ENCODE results near the gene ZNF839.
A peak's percentile ranks its signal among the peaks of the same experiment; 100 is the strongest.

ZNF839 gene

GRCh38 chr14:102370305-102370809, 50.8 kb downstream of the ZNF839 start:
- DNase-seq (ENCODE audit: low read depth) = no peak
- H3K4me3 ChIP-seq (ENCODE audit: low read depth, low read length) = no peak overlapping the region

DNA sequence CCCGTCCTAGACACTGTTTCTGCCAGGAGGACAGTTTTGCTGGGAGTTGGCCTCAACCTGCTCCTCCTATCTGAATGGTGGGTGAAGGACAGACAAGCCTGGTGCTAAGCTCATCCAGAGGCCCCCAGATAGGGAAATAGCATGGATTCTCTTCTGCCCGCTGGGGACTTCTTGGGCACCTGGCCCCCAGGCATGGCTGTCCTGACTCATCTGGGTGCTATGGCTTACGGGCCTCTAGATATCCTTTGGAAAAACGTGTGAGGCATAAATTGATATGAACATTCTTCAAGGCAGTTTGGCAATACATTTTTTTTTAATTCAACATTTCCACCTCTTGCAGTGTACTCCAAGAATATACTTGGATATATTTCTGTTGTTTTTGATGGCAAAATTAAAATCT, 51.8 kb downstream of the ZNF839 start:
- DNase-seq (ENCODE audit: low read depth) = no peak
- H3K4me3 ChIP-seq (ENCODE audit: low read depth, low read length) = no peak overlapping the region

DNA sequence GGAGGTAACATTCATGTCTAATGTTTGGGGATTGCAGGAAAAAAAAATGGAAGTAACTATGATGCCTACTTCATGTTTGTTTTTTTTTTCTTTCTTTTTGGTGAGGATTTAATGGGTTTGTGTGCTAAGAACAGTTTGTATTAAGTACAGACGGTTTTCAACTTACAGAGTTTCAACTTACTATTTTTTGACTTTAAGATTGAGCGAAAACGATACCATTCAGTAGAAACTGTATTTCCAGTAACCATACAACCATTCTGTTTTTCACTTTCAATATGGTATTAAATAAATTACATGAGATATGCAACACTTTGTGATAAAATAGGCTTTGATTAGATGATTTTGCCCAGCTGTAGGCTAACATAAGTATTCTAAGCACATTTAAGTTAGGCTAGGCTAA, 53.6 kb downstream of the ZNF839 start:
- no peak for DNase-seq (ENCODE audit: low read depth)

GRCh38 chr14:102374264-102374663, 54.7 kb downstream of the ZNF839 start:
- no peak for DNase-seq (ENCODE audit: low read depth)
- H3K4me3 ChIP-seq (ENCODE audit: low read depth, low read length) = no peak overlapping the region

More for the DNA sequence above, 53.6 kb downstream of the ZNF839 start:
- no peak overlapping the region for H3K4me3 ChIP-seq (ENCODE audit: low read depth, low read length)

- no peak overlapping the region for H3K4me3 ChIP-seq (ENCODE audit: low read depth, low read length)
- DNase-seq (ENCODE audit: low read depth) = no peak
These were observed 55.6 kb downstream of the ZNF839 start for GRCh38 chr14:102375119-102375518.

DNA sequence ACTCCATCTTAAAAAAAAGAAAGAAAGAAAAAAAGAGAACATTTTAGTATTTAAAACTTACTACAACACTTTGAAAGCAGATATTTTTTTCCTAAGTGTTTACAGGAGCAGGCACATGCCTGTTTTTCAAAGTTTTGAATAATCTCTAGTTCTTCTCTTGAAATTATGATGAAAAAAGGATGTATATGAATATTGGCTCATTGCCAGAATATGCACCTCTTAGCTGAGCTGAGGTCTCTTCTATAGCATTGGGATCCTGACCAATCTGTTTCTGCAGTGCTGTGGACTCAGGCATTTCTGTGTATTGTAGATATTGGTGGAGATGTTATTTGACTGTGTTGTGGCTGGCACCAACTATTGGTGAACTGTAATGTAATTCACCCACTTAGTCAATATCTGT, 58.1 kb downstream of the ZNF839 start:
- no peak overlapping the region for H3K4me3 ChIP-seq (ENCODE audit: low read depth, low read length)

GRCh38 chr14:102378830-102379229, 59.3 kb downstream of the ZNF839 start:
- H3K4me3 ChIP-seq (ENCODE audit: low read depth, low read length) = no peak overlapping the region
- no peak for DNase-seq (ENCODE audit: low read depth)

More for the DNA sequence above, 58.1 kb downstream of the ZNF839 start:
- DNase-seq (ENCODE audit: low read depth) = no peak

GRCh38 chr14:102387086-102387485, 67.5 kb downstream of the ZNF839 start:
- no peak overlapping the region for H3K4me3 ChIP-seq (ENCODE audit: low read depth, low read length)
- no peak for DNase-seq (ENCODE audit: low read depth)

- DNase-seq (ENCODE audit: low read depth) = no peak
- H3K4me3 ChIP-seq (ENCODE audit: low read depth, low read length) = no peak overlapping the region
These were observed 69.7 kb downstream of the ZNF839 start for GRCh38 chr14:102389246-102389645.

DNA sequence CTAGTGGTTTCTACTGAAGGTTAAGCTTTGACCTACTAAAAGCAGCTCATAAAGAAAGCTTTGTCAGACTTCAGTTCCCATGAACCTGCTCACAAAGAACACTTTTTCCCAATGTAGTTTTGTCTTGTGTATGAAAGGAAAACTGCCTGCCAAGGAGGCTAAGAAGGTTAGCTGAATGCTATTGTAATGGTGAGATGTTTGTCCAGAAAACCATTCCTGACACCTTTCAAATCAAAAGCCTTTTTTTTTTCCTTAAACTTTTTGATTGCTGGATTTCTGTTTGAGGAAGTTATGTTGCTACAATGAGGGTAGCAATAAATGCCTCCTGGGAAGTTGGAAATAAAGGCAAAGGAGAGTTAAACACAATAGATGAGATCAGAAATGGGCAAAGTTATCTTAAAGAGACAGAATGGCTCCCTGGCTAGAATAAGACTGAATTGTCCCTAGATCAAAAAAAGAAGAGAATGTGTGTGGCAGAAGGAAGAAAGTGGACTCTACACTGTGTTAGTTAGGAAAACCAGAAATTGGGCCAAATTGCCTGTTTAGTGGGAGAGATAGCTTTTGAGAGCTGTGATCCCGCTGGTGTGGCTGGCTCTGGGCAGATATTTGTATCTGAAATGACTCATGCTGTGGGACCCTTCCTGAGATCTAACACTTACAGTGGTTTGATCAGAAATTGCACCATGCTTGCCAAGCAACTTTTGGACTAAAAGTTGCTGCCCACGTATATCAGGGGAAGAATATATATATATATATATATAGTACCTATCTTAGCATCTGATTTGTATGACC, 70.7 kb downstream of the ZNF839 start:
- no peak overlapping the region for H3K4me3 ChIP-seq (ENCODE audit: low read depth, low read length)
- peak; percentile 7 for DNase-seq (ENCODE audit: low read depth)

Data from skeletal muscle cell (primary cell).